Amniotic stem cell (primary cell): ENCODE data around the gene ZBTB39.
A peak's percentile ranks its signal among the peaks of the same experiment; 100 is the strongest.
"Not testable (repeated sequence)": the region's sequence is repeated elsewhere in the genome, so short reads cannot be mapped to it uniquely, and the experiment has no call there.

Source experiments
- DNase-seq: peaks from one replicate; lab custom pipeline; 2025; lab: John Stamatoyannopoulos, UW

ZBTB39 gene

GRCh38 chr12:57000393-57000792, 6.0 kb downstream of the ZBTB39 start:
- no peak for DNase-seq

GRCh38 chr12:56999456-56999855, 6.9 kb downstream of the ZBTB39 start:
- DNase-seq, result no peak

GRCh38 chr12:56998981-56999380, 7.4 kb downstream of the ZBTB39 start:
- no peak for DNase-seq

GRCh38 chr12:56998316-56998715, 8.0 kb downstream of the ZBTB39 start:
- no peak for DNase-seq

- DNase-seq, result no peak
These were observed 9.4 kb downstream of the ZBTB39 start for GRCh38 chr12:56996793-56997545.

- no peak for DNase-seq
These were observed 10.3 kb downstream of the ZBTB39 start for GRCh38 chr12:56995930-56996496.

GRCh38 chr12:56995201-56995929, 11.0 kb downstream of the ZBTB39 start:
- DNase-seq, result no peak

GRCh38 chr12:56994231-56994746, 12.1 kb downstream of the ZBTB39 start:
- DNase-seq, result no peak

- DNase-seq, result no peak
These were observed 13.0 kb downstream of the ZBTB39 start for GRCh38 chr12:56993346-56993745.

- DNase-seq, result no peak
These were observed 14.8 kb downstream of the ZBTB39 start for GRCh38 chr12:56991319-56992246.

GRCh38 chr12:56990648-56991318, 15.6 kb downstream of the ZBTB39 start:
- DNase-seq, result no peak

GRCh38 chr12:56989861-56990610, 16.3 kb downstream of the ZBTB39 start:
- DNase-seq, result no peak

- DNase-seq, result no peak
These were observed 18.1 kb downstream of the ZBTB39 start for GRCh38 chr12:56988207-56988739.

GRCh38 chr12:56987551-56988053, 18.7 kb downstream of the ZBTB39 start:
- DNase-seq, result peak; percentile 41

- no peak for DNase-seq
These were observed 19.3 kb downstream of the ZBTB39 start for GRCh38 chr12:56987011-56987410.

- not testable (repeated sequence) for DNase-seq
These were observed 20.6 kb downstream of the ZBTB39 start for GRCh38 chr12:56985714-56986113.

- no peak for DNase-seq
These were observed 23.0 kb downstream of the ZBTB39 start for GRCh38 chr12:56983386-56983785.

- not testable (repeated sequence) for DNase-seq
These were observed 23.6 kb downstream of the ZBTB39 start for GRCh38 chr12:56982578-56983236.

GRCh38 chr12:56980941-56981530, 25.3 kb downstream of the ZBTB39 start:
- DNase-seq, result no peak
